ENCODE results near the gene TGFBR3. TPM values are rescaled to one million over a fixed set of nuclear protein-coding genes. Genes with fewer than 3 reads are reported as not detected.

TGFBR3 gene
- total RNA-seq, 2 experiments from 2014 or later = 31.5 to 36.6 TPM

GRCh38 chr1:91777196-91777595 lies 108.8 kb downstream of the TGFBR3 start:
- Mint-ChIP-seq H3K9me3 (no peaks in the 10 kb centered on the region), H3K36me3 (ENCODE audit: low read depth) (no peaks in the 10 kb centered on the region), H3K27ac (no peak overlapping the region), H3K27me3 (no peaks in the 10 kb centered on the region), H3K4me1 (ENCODE audit: low read depth) (no peaks in the 10 kb centered on the region), H3K4me3 (no peak overlapping the region)
- TF ChIP-seq CTCF (IDR thresholded peaks at IDR 0.05) = no peak
- no peak overlapping the region for H3K4me3 ChIP-seq (ENCODE audit: low read length)
- H3K36me3 ChIP-seq (ENCODE audit: insufficient read depth, low read length) = peaks cover 7% of the 10 kb centered on the region
- H3K4me1 ChIP-seq (ENCODE audit: insufficient read depth, low read length) = no peaks in the 10 kb centered on the region
- H3K9me3 ChIP-seq (ENCODE audit: control insufficient read depth in 1 of 2, insufficient read depth in 1 of 2, low read length in 2 of 2) = no peaks in the 10 kb centered on the region
- no peak for ATAC-seq (ENCODE audit: poor library complexity)
- intact Hi-C loops (cut with DNase I, micrococcal nuclease) = no loop called here
- no peaks in the 10 kb centered on the region for H3K27me3 ChIP-seq (ENCODE audit: control insufficient read depth in 1 of 2, insufficient read depth in 2 of 2, low read length in 2 of 2)
- ChIA-PET CTCF (no interaction called here), POLR2A (no interaction called here)
- DNase-seq = no peak
- H3K27ac ChIP-seq (ENCODE audit: low read depth in 1 of 2, low read length in 2 of 2) = no peak overlapping the region

DNA sequence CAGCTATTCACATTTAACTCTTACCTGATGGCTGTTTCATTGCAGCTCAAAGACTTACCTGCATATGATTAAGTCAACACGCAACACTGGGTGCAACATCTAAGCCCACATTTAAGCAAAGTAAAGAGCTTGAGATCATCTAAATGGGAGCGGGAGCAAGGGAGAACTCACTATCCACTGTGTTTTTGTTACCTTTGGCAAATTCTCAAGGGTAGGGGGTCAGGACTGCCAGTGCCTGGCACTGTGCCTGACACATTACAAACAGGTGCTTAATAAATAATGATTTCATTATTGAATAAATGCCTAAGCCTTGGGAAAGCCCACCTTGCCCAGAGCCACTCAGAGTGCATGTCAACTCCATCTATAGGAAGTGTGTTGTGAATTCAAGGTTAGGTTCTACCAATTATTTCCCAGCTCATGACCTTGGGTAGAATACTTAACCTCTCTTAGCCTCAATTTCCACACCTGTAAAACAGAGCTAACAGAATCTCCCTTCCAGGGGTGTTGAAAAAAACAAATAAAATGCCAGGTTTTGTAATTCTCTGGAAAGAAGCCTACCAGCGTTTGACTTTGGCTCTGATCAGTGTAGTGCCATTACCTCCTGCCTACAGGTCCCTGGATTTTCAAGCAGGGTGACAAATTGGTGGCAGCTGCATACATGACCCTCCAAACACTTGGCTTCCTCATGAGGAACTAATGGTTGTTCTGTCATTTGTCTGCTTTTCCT lies 109.7 kb downstream of the TGFBR3 start:
- H3K9me3 Mint-ChIP-seq = no peaks in the 10 kb centered on the region

GRCh38 chr1:91775227-91775626 lies 110.7 kb downstream of the TGFBR3 start:
- DNase-seq = no peak
- no peak overlapping the region for H3K27ac ChIP-seq (ENCODE audit: low read depth in 1 of 2, low read length in 2 of 2)
- no peak for TF ChIP-seq CTCF (IDR thresholded peaks at IDR 0.05)
- no peaks in the 10 kb centered on the region for H3K36me3 Mint-ChIP-seq (ENCODE audit: low read depth)
- H3K9me3 ChIP-seq (ENCODE audit: control insufficient read depth in 1 of 2, insufficient read depth in 1 of 2, low read length in 2 of 2) = no peaks in the 10 kb centered on the region
- no peaks in the 10 kb centered on the region for H3K4me1 ChIP-seq (ENCODE audit: insufficient read depth, low read length)
- H3K27me3 Mint-ChIP-seq = no peaks in the 10 kb centered on the region
- H3K27me3 ChIP-seq (ENCODE audit: control insufficient read depth in 1 of 2, insufficient read depth in 2 of 2, low read length in 2 of 2) = no peaks in the 10 kb centered on the region
- H3K4me1 Mint-ChIP-seq (ENCODE audit: low read depth) = no peaks in the 10 kb centered on the region
- ChIA-PET POLR2A (no interaction called here), CTCF (no interaction called here)
- no peaks in the 10 kb centered on the region for H3K9me3 Mint-ChIP-seq
- no peak for ATAC-seq (ENCODE audit: poor library complexity)
- H3K36me3 ChIP-seq (ENCODE audit: insufficient read depth, low read length) = no peaks in the 10 kb centered on the region
- H3K4me3 ChIP-seq (ENCODE audit: low read length) = no peak overlapping the region
- H3K27ac Mint-ChIP-seq = no peak overlapping the region
- intact Hi-C loops (cut with DNase I, micrococcal nuclease) = no loop called here
- H3K4me3 Mint-ChIP-seq = no peak overlapping the region

More for the DNA sequence above, 109.7 kb downstream of the TGFBR3 start:
- Histone ChIP-seq H3K36me3 (ENCODE audit: insufficient read depth, low read length) (peaks cover 4% of the 10 kb centered on the region), H3K4me3 (ENCODE audit: low read length) (no peak overlapping the region), H3K9me3 (ENCODE audit: control insufficient read depth in 1 of 2, insufficient read depth in 1 of 2, low read length in 2 of 2) (no peaks in the 10 kb centered on the region), H3K4me1 (ENCODE audit: insufficient read depth, low read length) (no peaks in the 10 kb centered on the region), H3K27me3 (ENCODE audit: control insufficient read depth in 1 of 2, insufficient read depth in 2 of 2, low read length in 2 of 2) (no peaks in the 10 kb centered on the region), H3K27ac (ENCODE audit: low read depth in 1 of 2, low read length in 2 of 2) (no peak overlapping the region)
- Mint-ChIP-seq H3K36me3 (ENCODE audit: low read depth) (no peaks in the 10 kb centered on the region), H3K4me3 (no peak overlapping the region), H3K27me3 (no peaks in the 10 kb centered on the region), H3K4me1 (ENCODE audit: low read depth) (no peaks in the 10 kb centered on the region), H3K27ac (no peak overlapping the region)
- DNase-seq (no peak), ATAC-seq (ENCODE audit: poor library complexity) (no peak)
- CTCF ChIA-PET = no interaction called here
- intact Hi-C loops (cut with DNase I, micrococcal nuclease) = no loop called here
- POLR2A ChIA-PET = no interaction called here
- TF ChIP-seq CTCF (IDR thresholded peaks at IDR 0.05) = no peak
